HEK293 (cell line): ENCODE measurements around the gene PIP4K2A.
"Not testable (repeated sequence)": the region's sequence is repeated elsewhere in the genome, so short reads cannot be mapped to it uniquely, and the experiment has no call there.

Experiments
- CTCF ChIP-seq: fragments of 450-650 bp; formaldehyde crosslinking; IDR thresholded peaks from 2 replicates; pipeline ENCODE4 v1.5.1; 2016; ENCODE audit warnings: missing biosample characterization, missing genetic modification characterization
- FEZF1 ChIP-seq: fragments of 450-650 bp; formaldehyde crosslinking; IDR thresholded peaks from 2 replicates; pipeline ENCODE4 v1.5.1; 2016; ENCODE audit warnings: missing biosample characterization, missing genetic modification characterization
- YY1 ChIP-seq: fragments of 450-650 bp; formaldehyde crosslinking; IDR thresholded peaks from 2 replicates; pipeline ENCODE4 v1.5.1; 2018; ENCODE audit warnings: missing biosample characterization, missing genetic modification characterization
- ZNF549 ChIP-seq: fragments of 450-650 bp; IDR thresholded peaks from 2 replicates; pipeline ENCODE4 v1.5.1; 2018; ENCODE audit warnings: missing biosample characterization, missing genetic modification characterization, mild to moderate bottlenecking, inconsistent platforms, moderate library complexity
- ZSCAN18 ChIP-seq: fragments of 450-650 bp; formaldehyde crosslinking; IDR thresholded peaks from 2 replicates; pipeline ENCODE4 v1.5.1; 2016; ENCODE audit warnings: missing biosample characterization, missing genetic modification characterization
- ZSCAN5A ChIP-seq: fragments of 450-650 bp; formaldehyde crosslinking; IDR thresholded peaks from 2 replicates; pipeline ENCODE4 v1.5.1; 2016; ENCODE audit warnings: missing biosample characterization, missing genetic modification characterization

- TF ChIP-seq CTCF (tag by site-specific recombination); ZSCAN18; ZSCAN5A (tag by site-specific recombination); FEZF1 (tag by site-specific recombination); YY1 (tag by site-specific recombination); ZNF549: not testable (repeated sequence)
These were observed 190.0 kb downstream of the PIP4K2A start for GRCh38 chr10:22524333-22524732.
